ENCODE measurements around the gene IFT74. TPM values are rescaled to one million over a fixed set of nuclear protein-coding genes. Genes with fewer than 3 reads are reported as not detected.

IFT74 gene
- total RNA-seq, 2 donors from 2014 or later, result 12.5 to 41.4 TPM

- Histone ChIP-seq H3K4me3 (peak within 1 kb of the TSS; percentile 95), H3K4me1 (ENCODE audit: control insufficient read depth in 1 of 2, low read depth in 2 of 2) (peaks cover 19 to 34% of the 10 kb centered on the region in 2 donors), H3K27ac (peak within 1 kb of the TSS; percentile 98), H3K9me3 (no peaks in the 10 kb centered on the region), H3K27me3 (replicated peaks; ENCODE audit: insufficient read depth) (no peaks in the 10 kb centered on the region), H3K36me3 (no peaks in the 10 kb centered on the region)
- TF ChIP-seq CTCF (IDR thresholded peaks at IDR 0.05), result no peak
- ATAC-seq (ENCODE audit: insufficient number of reproducible peaks, low FRiP score, low read depth) (peak; percentile 98), DNase-seq (ENCODE audit: low spot score) (peak; percentile 80)
These were observed 9.2 kb upstream of the IFT74 start, which contains the start of gene PLAA for GRCh38 chr9:26946753-26947727. Gene PLAA, minus strand, starts transcription at chr9:26947242. Its CDS starts 197 bp downstream, at chr9:26947045.

GRCh38 chr9:26947736-26948135 lies 8.5 kb upstream of the IFT74 start:
- H3K27ac ChIP-seq, result peak overlapping the region; percentile 98
- DNase-seq (ENCODE audit: low spot score) (no peak), ATAC-seq (ENCODE audit: insufficient number of reproducible peaks, low FRiP score, low read depth) (no peak)
- peak overlapping the region; percentile 95 for H3K4me3 ChIP-seq
- H3K4me1 ChIP-seq (ENCODE audit: control insufficient read depth in 1 of 2, low read depth in 2 of 2), result peaks cover 19 to 34% of the 10 kb centered on the region in 2 donors
- no peak for TF ChIP-seq CTCF (IDR thresholded peaks at IDR 0.05)
- H3K9me3 ChIP-seq, result no peaks in the 10 kb centered on the region
- no peaks in the 10 kb centered on the region for H3K36me3 ChIP-seq
- H3K27me3 ChIP-seq (replicated peaks; ENCODE audit: insufficient read depth), result no peaks in the 10 kb centered on the region

- DNase-seq (ENCODE audit: low spot score), result no peak
- H3K4me1 ChIP-seq (ENCODE audit: control insufficient read depth in 1 of 2, low read depth in 2 of 2), result peaks cover 17 to 23% of the 10 kb centered on the region in 2 donors
- no peaks in the 10 kb centered on the region for H3K27me3 ChIP-seq (replicated peaks; ENCODE audit: insufficient read depth)
- no peaks in the 10 kb centered on the region for H3K36me3 ChIP-seq
- no peaks in the 10 kb centered on the region for H3K9me3 ChIP-seq
- no peak overlapping the region for H3K4me3 ChIP-seq
- no peak for TF ChIP-seq CTCF (IDR thresholded peaks at IDR 0.05)
- ATAC-seq (ENCODE audit: insufficient number of reproducible peaks, low FRiP score, low read depth), result no peak
- H3K27ac ChIP-seq, result no peak overlapping the region
These were observed 6.6 kb upstream of the IFT74 start for GRCh38 chr9:26949637-26950069.

GRCh38 chr9:26950521-26950920 lies 5.7 kb upstream of the IFT74 start:
- no peak overlapping the region for H3K27ac ChIP-seq
- H3K4me3 ChIP-seq, result no peak overlapping the region
- H3K4me1 ChIP-seq (ENCODE audit: control insufficient read depth in 1 of 2, low read depth in 2 of 2), result peaks cover 9 to 20% of the 10 kb centered on the region in 2 donors
- no peak for TF ChIP-seq CTCF (IDR thresholded peaks at IDR 0.05)
- H3K9me3 ChIP-seq, result no peaks in the 10 kb centered on the region
- no peak for DNase-seq (ENCODE audit: low spot score)
- no peaks in the 10 kb centered on the region for H3K36me3 ChIP-seq
- ATAC-seq (ENCODE audit: insufficient number of reproducible peaks, low FRiP score, low read depth), result no peak
- H3K27me3 ChIP-seq (replicated peaks; ENCODE audit: insufficient read depth), result no peaks in the 10 kb centered on the region

- H3K9me3 ChIP-seq, result no peaks in the 10 kb centered on the region
- peaks cover 4 to 16% of the 10 kb centered on the region in 2 donors for H3K4me1 ChIP-seq (ENCODE audit: control insufficient read depth in 1 of 2, low read depth in 2 of 2)
- ATAC-seq (ENCODE audit: insufficient number of reproducible peaks, low FRiP score, low read depth) (no peak), DNase-seq (ENCODE audit: low spot score) (no peak)
- no peak for TF ChIP-seq CTCF (IDR thresholded peaks at IDR 0.05)
- no peak overlapping the region for H3K4me3 ChIP-seq
- no peaks in the 10 kb centered on the region for H3K27me3 ChIP-seq (replicated peaks; ENCODE audit: insufficient read depth)
- no peaks in the 10 kb centered on the region for H3K36me3 ChIP-seq
- no peak overlapping the region for H3K27ac ChIP-seq
These were observed 4.4 kb upstream of the IFT74 start for GRCh38 chr9:26951794-26952193.
